Stomach (tissue), 9 donors: Measurements from ENCODE around the gene OCLN. TPM values are rescaled to one million over a fixed set of nuclear protein-coding genes. Genes with fewer than 3 reads are reported as not detected.

Experiments
- DNase-seq, 2 donors: peaks; one replicate each; pipeline versions ENCODE4 v3.0.0 to v3.0.0-alpha.2; 2013 to 2019
- H3K27ac ChIP-seq, 5 donors: fragments of 200-600 bp in 4 of 5; sonication (generic) in 4 of 5; one replicate each; pipeline ENCODE4 v1.5.1; 2013 to 2019; ENCODE audit warnings: mild to moderate bottlenecking in 1 of 5, moderate library complexity in 1 of 5
- H3K27me3 ChIP-seq, 3 donors: fragments of 200-600 bp; sonication (generic); one replicate each; pipeline ENCODE4 v1.5.1; 2017 to 2019; ENCODE audit warnings: mixed run types in 1 of 3
- H3K36me3 ChIP-seq, 4 donors: fragments of 200-600 bp; sonication (generic); 1 replicate in 3 of 4; 2 replicates in 1 of 4; pipeline ENCODE4 v1.5.1; 2016 to 2019
- H3K4me1 ChIP-seq, 4 donors: fragments of 200-600 bp; sonication (generic); one replicate each; pipeline ENCODE4 v1.5.1; 2016 to 2019
- H3K4me3 ChIP-seq, 4 donors: fragments of 200-600 bp; sonication (generic) in 3 of 4; one replicate each; pipeline ENCODE4 v1.5.1; 2016 to 2019; ENCODE audit warnings: mild to moderate bottlenecking in 1 of 4
- H3K9me3 ChIP-seq, 4 donors: fragments of 200-600 bp; sonication (generic); one replicate each; pipeline ENCODE4 v1.5.1; 2016 to 2019
- CTCF ChIP-seq, 7 experiments: fragments of 450-650 bp in 4 of 7; fragments of 200-600 bp in 3 of 7; sonication (generic) in 3 of 7; IDR thresholded peaks; one replicate each; pipeline ENCODE4 v1.5.1; 2016 to 2019; ENCODE audit warnings: antibody characterized with exemption in 7 of 7, control low read depth in 2 of 7, mild to moderate bottlenecking in 1 of 7
- EP300 ChIP-seq: sonication (generic); formaldehyde crosslinking; IDR thresholded peaks from one replicate; pipeline ENCODE4 v1.6.1; 2017; ENCODE audit warnings: antibody characterized with exemption
- POLR2A ChIP-seq, 4 donors: fragments of 450-650 bp; IDR thresholded peaks; one replicate each; pipeline ENCODE4 v1.6.1; 2016; ENCODE audit warnings: antibody characterized with exemption in 4 of 4, control low read depth in 2 of 4, mild to moderate bottlenecking in 1 of 4, moderate library complexity in 1 of 4
- POLR2AphosphoS5 ChIP-seq, 3 donors: sonication (generic); formaldehyde crosslinking; IDR thresholded peaks; one replicate each; pipeline ENCODE4 v1.6.1; 2016; ENCODE audit warnings: antibody characterized with exemption in 3 of 3
- WGBS, 5 donors: extraction: QIAGEN DNeasy Blood & Tissue Kit in 3 of 5; methylation state at CpG; one replicate each; pipeline versions ENCODE4 v1.1.5 to v1.1.7; 2013 to 2018; 5-methylcytosine and 5-hydroxymethylcytosine counted together
- intact Hi-C: fragments of 100-400 bp; cut with DNase I; formaldehyde crosslinking; loops from one replicate; pipeline ENCODE4 v1.15.1; 2023; ENCODE audit warnings: low total_unique reads
- polyA plus RNA-seq, 3 donors: library from polyadenylated mRNA; stranded (reverse); fragments of 200-250 nt; gene quantifications; one replicate each; pipeline ENCODE4 v1.2.3, GENCODE V29; 2013
- total RNA-seq, 5 donors: library from RNA; depleted of rRNA; stranded (reverse); fragments of >200 nt; gene quantifications; one replicate each; pipeline versions ENCODE4 v1.1.0 to v1.2.3, GENCODE V29; 2014 to 2016
- donor health status: healthy with polysubstance abuse.
- donor health status: Bipolar disorder and iron deficiency.
- donor health status: healthy.

Gene OCLN
- total and polyA plus RNA-seq, 8 donors = 4.4 to 81.9 (median 25.0) TPM

DNA sequence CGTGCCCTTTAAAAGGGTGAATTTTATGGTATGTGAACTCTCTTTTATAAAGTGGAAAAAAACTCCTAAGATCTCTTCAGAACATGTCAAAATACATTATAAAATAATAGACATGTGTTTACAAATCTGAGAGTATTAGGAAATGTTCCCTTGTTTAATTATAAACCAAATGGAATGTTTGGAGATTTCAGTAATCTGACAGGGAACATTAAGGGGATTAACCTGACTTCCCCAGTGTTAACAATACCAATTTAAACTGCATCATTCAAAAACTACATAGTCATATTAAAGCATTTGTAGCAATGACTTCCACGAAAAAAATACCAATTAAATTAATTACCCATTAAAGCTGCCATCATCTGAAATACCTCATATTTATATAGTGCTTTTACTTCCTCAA is 1.6 kb upstream of the OCLN start:
- H3K4me3 ChIP-seq = no peak overlapping the region
- no peaks in the 10 kb centered on the region for H3K9me3 ChIP-seq
- WGBS, 5 donors = 26 to 38% (median 31%) methylated on average over 2 of the region's 2 CpGs
- no peaks in the 10 kb centered on the region for H3K36me3 ChIP-seq
- H3K27ac ChIP-seq = peak overlapping the region in 4 of 5 donors; percentile 90 to 95 (median 92)
- TF ChIP-seq EP300 (no peak), POLR2AphosphoS5 (IDR thresholded peaks at IDR 0.05) (no peak), POLR2A (IDR thresholded peaks at IDR 0.05) (no peak), CTCF (IDR thresholded peaks at IDR 0.05) (no peak)
- intact Hi-C loops = no loop called here
- peak in 1 of 2 donors; percentile 9 for DNase-seq
- peaks cover 27 to 59% (median 37%) of the 10 kb centered on the region in 4 donors for H3K4me1 ChIP-seq
- peaks cover 0 to 52% (median 11%) of the 10 kb centered on the region in 3 donors for H3K27me3 ChIP-seq

GRCh38 chr5:69491838-69492390 is 676 bp upstream of the OCLN start:
- Histone ChIP-seq H3K36me3 (no peaks in the 10 kb centered on the region), H3K4me1 (peaks cover 27 to 59% (median 37%) of the 10 kb centered on the region in 4 donors), H3K4me3 (peak overlapping the region; percentile 59 to 83 (median 70)), H3K9me3 (no peaks in the 10 kb centered on the region), H3K27ac (peak overlapping the region; percentile 90 to 100 (median 93)), H3K27me3 (peaks cover 0 to 54% (median 11%) of the 10 kb centered on the region in 3 donors)
- WGBS, 5 donors = 6 to 11% (median 8%) methylated on average over 17 of the region's 17 CpGs
- no peak for DNase-seq
- intact Hi-C loops = no loop called here
- TF ChIP-seq CTCF (IDR thresholded peaks at IDR 0.05) = no peak
- no peak for TF ChIP-seq POLR2A (IDR thresholded peaks at IDR 0.05)
- TF ChIP-seq POLR2AphosphoS5 (IDR thresholded peaks at IDR 0.05) = no peak
- no peak for TF ChIP-seq EP300

DNA sequence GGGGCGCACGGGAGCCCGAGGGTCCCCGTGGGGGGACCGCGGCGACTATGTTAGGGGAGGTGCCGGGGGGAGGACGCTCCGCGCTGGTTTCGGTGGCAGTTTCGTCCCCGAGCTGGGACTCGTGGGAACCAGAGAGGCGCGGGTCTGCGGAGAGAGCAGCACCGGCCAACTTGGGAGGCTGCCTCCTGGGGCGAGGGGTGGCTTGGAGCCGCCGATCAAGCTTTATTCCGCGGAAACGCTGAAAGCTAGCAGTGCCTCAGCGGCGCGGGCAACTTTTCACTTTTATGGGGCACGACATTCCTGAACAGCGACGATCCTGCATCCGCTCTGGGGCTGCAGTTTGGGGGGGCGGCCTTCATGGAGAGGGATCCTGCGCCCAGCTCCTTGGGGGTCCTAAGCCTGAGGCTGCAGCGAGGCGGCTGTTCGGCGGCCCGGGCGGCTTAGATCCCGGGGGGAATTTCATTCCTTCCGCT is 369 bp downstream of the OCLN start:
- H3K27me3 ChIP-seq = peaks cover 0 to 52% (median 11%) of the 10 kb centered on the region in 3 donors
- no peak for TF ChIP-seq POLR2AphosphoS5 (IDR thresholded peaks at IDR 0.05)
- TF ChIP-seq CTCF (IDR thresholded peaks at IDR 0.05) = no peak
- TF ChIP-seq POLR2A (IDR thresholded peaks at IDR 0.05) = no peak
- TF ChIP-seq EP300 = no peak
- intact Hi-C loops = no loop called here
- peaks cover 27 to 59% (median 37%) of the 10 kb centered on the region in 4 donors for H3K4me1 ChIP-seq
- H3K4me3 ChIP-seq = peak overlapping the region; percentile 59 to 83 (median 70)
- no peaks in the 10 kb centered on the region for H3K36me3 ChIP-seq
- H3K9me3 ChIP-seq = no peaks in the 10 kb centered on the region
- H3K27ac ChIP-seq = peak overlapping the region; percentile 90 to 100 (median 93)
- 0 to 1% (median 0%) methylated on average over 21 to 42 of the region's 42 CpGs for WGBS, 5 donors
- peak in 1 of 2 donors; percentile 44 for DNase-seq

- peak; percentile 53 to 81 for DNase-seq
- H3K27me3 ChIP-seq = peaks cover 0 to 54% (median 11%) of the 10 kb centered on the region in 3 donors
- 1 to 7% (median 2%) methylated on average over 34 to 62 of the region's 62 CpGs for WGBS, 5 donors
- intact Hi-C loops = no loop called here
- peaks cover 26 to 59% (median 40%) of the 10 kb centered on the region in 4 donors for H3K4me1 ChIP-seq
- TF ChIP-seq EP300 = no peak
- no peak for TF ChIP-seq CTCF (IDR thresholded peaks at IDR 0.05)
- no peak for TF ChIP-seq POLR2AphosphoS5 (IDR thresholded peaks at IDR 0.05)
- TF ChIP-seq POLR2A (IDR thresholded peaks at IDR 0.05) = no peak
- H3K9me3 ChIP-seq = no peaks in the 10 kb centered on the region
- H3K36me3 ChIP-seq = no peaks in the 10 kb centered on the region
- peak overlapping the region; percentile 90 to 100 (median 93) for H3K27ac ChIP-seq
- peak overlapping the region; percentile 59 to 83 (median 70) for H3K4me3 ChIP-seq
Observed at GRCh38 chr5:69493396-69494133, 975 bp downstream of the OCLN start.
